Measurements from ENCODE around the gene KDM2B. TPM values are rescaled to one million over a fixed set of nuclear protein-coding genes. Genes with fewer than 3 reads are reported as not detected.
A peak's percentile ranks its signal among the peaks of the same experiment; 100 is the strongest.

KDM2B gene
- total and polyA plus RNA-seq, 2 donors (not counting 1 experiment from before 2014, with no cell fraction given) = 108 to 126 TPM

DNA sequence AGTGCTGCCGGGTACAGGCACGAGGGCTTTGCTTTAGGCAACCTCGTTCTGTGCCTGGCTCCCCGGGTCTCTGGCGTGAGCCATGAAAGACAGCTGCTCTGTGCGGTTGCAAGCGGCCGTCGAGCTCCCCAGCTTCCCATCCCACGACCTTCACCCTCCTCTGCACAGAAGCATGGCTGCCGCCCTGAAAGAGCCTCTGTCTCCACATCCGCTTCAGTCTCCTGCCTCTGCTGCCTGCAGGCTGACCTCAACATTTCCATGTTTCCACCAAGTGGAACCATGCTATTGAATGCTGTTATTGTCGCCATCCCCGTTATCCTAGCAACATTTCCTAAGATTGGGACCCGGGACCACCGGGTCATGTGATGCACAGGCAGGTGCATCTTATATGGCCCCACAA, 57.1 kb downstream of the KDM2B start:
- Mint-ChIP-seq H3K27ac (peak overlapping the region; percentile 88), H3K4me3 (peak overlapping the region; percentile 86), H3K4me1 (peaks cover 38% of the 10 kb centered on the region), H3K27me3 (no peaks in the 10 kb centered on the region), H3K9me3 (ENCODE audit: insufficient read depth) (no peaks in the 10 kb centered on the region)
- intact Hi-C loops (cut with micrococcal nuclease) = no loop called here
- ChIA-PET CTCF (interaction anchor here (0.8 kb wide), 2 partner anchors 26 to 29 kb away, joined by 3 read pairs; no protein-coding TSS in a partner anchor), POLR2A (interaction anchor here (1.2 to 2.0 kb wide), 3 partner anchors 9 to 13 kb away, joined by 4 to 12 read pairs (median 4); no protein-coding TSS in a partner anchor)
- Histone ChIP-seq H3K79me2 (ENCODE audit: control insufficient read depth, insufficient read depth, low read length) (peaks cover 87% of the 10 kb centered on the region), H3K4me2 (replicated peaks; ENCODE audit: low read depth, low read length, poor library complexity, severe bottlenecking) (peak overlapping the region; percentile 42), H3K9ac (ENCODE audit: low read length) (no peak overlapping the region), H3K9me3 (ENCODE audit: control extremely low read depth in 1 of 3, control insufficient read depth in 2 of 3, insufficient read depth in 1 of 3, low read length in 2 of 3) (no peaks in the 10 kb centered on the region), H3K4me3 (ENCODE audit: control extremely low read depth in 1 of 5, extremely low read depth in 1 of 5, insufficient read depth in 1 of 5, low read depth in 2 of 5, low read length in 4 of 5) (peak overlapping the region in 1 of 5 experiments; percentile 12), H3K27ac (ENCODE audit: low read length in 2 of 2) (peak overlapping the region in 1 of 2 donors; percentile 22), H2AFZ (ENCODE audit: insufficient read depth, low read depth, low read length, poor library complexity, severe bottlenecking) (no peak overlapping the region), H4K20me1 (ENCODE audit: control insufficient read depth, insufficient read depth, low read length, poor library complexity, severe bottlenecking) (peaks cover 24% of the 10 kb centered on the region), H3K36me3 (replicated peaks in 1 of 2; ENCODE audit: control extremely low read depth in 1 of 2, control insufficient read depth in 1 of 2, extremely low read depth in 1 of 2, insufficient read depth in 2 of 2, low read length in 1 of 2) (peaks cover 0 to 52% of the 10 kb centered on the region in 2 experiments), H3K4me1 (ENCODE audit: control insufficient read depth in 2 of 2, insufficient read depth in 2 of 2, low read length in 2 of 2) (peaks cover 9 to 36% of the 10 kb centered on the region in 2 donors), H3K27me3 (replicated peaks in 1 of 4; ENCODE audit: control extremely low read depth in 1 of 4, control insufficient read depth in 3 of 4, insufficient read depth in 4 of 4, low read length in 3 of 4) (no peaks in the 10 kb centered on the region)
- DNase-seq (peak; percentile 46), ATAC-seq (ENCODE audit: low read depth) (peak; percentile 44)
- WGBS (ENCODE audit: insufficient coverage) = 73% methylated on average over 14 of the region's 16 CpGs
- TF ChIP-seq EZH2 (IDR thresholded peaks at IDR 0.05; ENCODE audit: borderline replicate concordance, insufficient read depth, low read depth, low read length, poor library complexity, severe bottlenecking) = no peak
- TF ChIP-seq, protein P1, sequence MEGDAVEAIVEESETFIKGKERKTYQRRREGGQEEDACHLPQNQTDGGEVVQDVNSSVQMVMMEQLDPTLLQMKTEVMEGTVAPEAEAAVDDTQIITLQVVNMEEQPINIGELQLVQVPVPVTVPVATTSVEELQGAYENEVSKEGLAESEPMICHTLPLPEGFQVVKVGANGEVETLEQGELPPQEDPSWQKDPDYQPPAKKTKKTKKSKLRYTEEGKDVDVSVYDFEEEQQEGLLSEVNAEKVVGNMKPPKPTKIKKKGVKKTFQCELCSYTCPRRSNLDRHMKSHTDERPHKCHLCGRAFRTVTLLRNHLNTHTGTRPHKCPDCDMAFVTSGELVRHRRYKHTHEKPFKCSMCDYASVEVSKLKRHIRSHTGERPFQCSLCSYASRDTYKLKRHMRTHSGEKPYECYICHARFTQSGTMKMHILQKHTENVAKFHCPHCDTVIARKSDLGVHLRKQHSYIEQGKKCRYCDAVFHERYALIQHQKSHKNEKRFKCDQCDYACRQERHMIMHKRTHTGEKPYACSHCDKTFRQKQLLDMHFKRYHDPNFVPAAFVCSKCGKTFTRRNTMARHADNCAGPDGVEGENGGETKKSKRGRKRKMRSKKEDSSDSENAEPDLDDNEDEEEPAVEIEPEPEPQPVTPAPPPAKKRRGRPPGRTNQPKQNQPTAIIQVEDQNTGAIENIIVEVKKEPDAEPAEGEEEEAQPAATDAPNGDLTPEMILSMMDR (IDR thresholded peaks at IDR 0.05) = no peak

DNA sequence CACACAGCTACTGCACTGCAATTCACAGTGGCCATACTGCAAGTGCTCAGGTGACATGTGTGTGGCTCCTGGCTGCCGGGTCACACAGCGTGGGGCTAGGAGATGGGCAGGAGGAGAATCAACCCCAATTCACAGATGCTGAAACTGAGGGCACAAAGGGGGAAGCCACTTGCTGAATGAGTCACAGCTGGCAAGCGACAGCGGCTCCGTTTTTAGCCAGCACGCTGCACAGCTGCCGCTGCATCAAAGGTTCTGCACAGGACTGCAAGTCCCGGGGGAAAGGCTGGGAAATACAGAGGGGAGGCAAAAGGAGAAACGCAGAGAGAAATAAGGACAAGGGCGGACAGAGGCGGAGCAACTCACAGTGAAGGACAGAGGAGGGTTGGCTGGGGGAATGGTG, 57.9 kb downstream of the KDM2B start:
- Histone ChIP-seq H3K27me3 (replicated peaks in 1 of 4; ENCODE audit: control extremely low read depth in 1 of 4, control insufficient read depth in 3 of 4, insufficient read depth in 4 of 4, low read length in 3 of 4) (no peaks in the 10 kb centered on the region), H3K4me3 (ENCODE audit: control extremely low read depth in 1 of 5, extremely low read depth in 1 of 5, insufficient read depth in 1 of 5, low read depth in 2 of 5, low read length in 4 of 5) (no peak overlapping the region), H2AFZ (ENCODE audit: insufficient read depth, low read depth, low read length, poor library complexity, severe bottlenecking) (no peak overlapping the region), H3K9me3 (ENCODE audit: control extremely low read depth in 1 of 3, control insufficient read depth in 2 of 3, insufficient read depth in 1 of 3, low read length in 2 of 3) (no peaks in the 10 kb centered on the region), H3K27ac (ENCODE audit: low read length in 2 of 2) (no peak overlapping the region), H3K36me3 (replicated peaks in 1 of 2; ENCODE audit: control extremely low read depth in 1 of 2, control insufficient read depth in 1 of 2, extremely low read depth in 1 of 2, insufficient read depth in 2 of 2, low read length in 1 of 2) (peaks cover 0 to 58% of the 10 kb centered on the region in 2 experiments), H3K79me2 (ENCODE audit: control insufficient read depth, insufficient read depth, low read length) (peaks cover 91% of the 10 kb centered on the region), H3K4me2 (replicated peaks; ENCODE audit: low read depth, low read length, poor library complexity, severe bottlenecking) (peak overlapping the region; percentile 42), H3K9ac (ENCODE audit: low read length) (no peak overlapping the region), H4K20me1 (ENCODE audit: control insufficient read depth, insufficient read depth, low read length, poor library complexity, severe bottlenecking) (peaks cover 24% of the 10 kb centered on the region), H3K4me1 (ENCODE audit: control insufficient read depth in 2 of 2, insufficient read depth in 2 of 2, low read length in 2 of 2) (peaks cover 9 to 36% of the 10 kb centered on the region in 2 donors)
- Mint-ChIP-seq H3K27me3 (no peaks in the 10 kb centered on the region), H3K4me1 (peaks cover 37% of the 10 kb centered on the region), H3K4me3 (peak overlapping the region; percentile 86), H3K9me3 (ENCODE audit: insufficient read depth) (no peaks in the 10 kb centered on the region), H3K27ac (peak overlapping the region; percentile 77)
- 24% methylated on average over 10 of the region's 11 CpGs for WGBS (ENCODE audit: insufficient coverage)
- DNase-seq = peak; percentile 44
- peak; percentile 65 for ATAC-seq (ENCODE audit: low read depth)
- CTCF ChIA-PET = interaction anchor here (0.8 kb wide), 3 partner anchors 12 to 30 kb away, joined by 3 read pairs; no protein-coding TSS in a partner anchor
- POLR2A ChIA-PET = interaction anchor here (1.2 to 2.0 kb wide), 3 partner anchors 9 to 14 kb away, joined by 4 to 12 read pairs (median 4); no protein-coding TSS in a partner anchor
- intact Hi-C loops (cut with micrococcal nuclease) = no loop called here
- TF ChIP-seq EZH2 (IDR thresholded peaks at IDR 0.05; ENCODE audit: borderline replicate concordance, insufficient read depth, low read depth, low read length, poor library complexity, severe bottlenecking) = no peak
- TF ChIP-seq, protein P1 (IDR thresholded peaks at IDR 0.05) = no peak
